A673 (cell line): ENCODE data around the gene DLEC1. TPM values are rescaled to one million over a fixed set of nuclear protein-coding genes. Genes with fewer than 3 reads are reported as not detected.
"Not testable (repeated sequence)": the region's sequence is repeated elsewhere in the genome, so short reads cannot be mapped to it uniquely, and the experiment has no call there.

Experiments
- BruUV-seq: library from RNA; stranded (reverse); fragments of 400-500 nt; replicated peaks from 2 replicates; lab custom pipeline; 2021; lab: Mats Ljungman, UMichigan
- CTCF ChIA-PET: fragments of 300-600 bp; sonication (Branson Sonifier 250); formaldehyde crosslinking; loops from one replicate; lab custom pipeline; 2022; ENCODE audit warnings: antibody characterized with exemption; lab: Charles Lee
- POLR2A ChIA-PET: fragments of 300-600 bp; sonication (Branson Sonifier 250); formaldehyde crosslinking; loops from one replicate; lab custom pipeline; 2022; ENCODE audit warnings: antibody characterized with exemption; ENCODE audit not compliant: low non-redundant PET; lab: Charles Lee
- DNase-seq: peaks from one replicate; pipeline ENCODE4 v3.0.0-alpha.2; 2015; ENCODE audit warnings: low spot score
- H3K27ac ChIP-seq: fragments of 200-600 bp; sonication (generic); 2 replicates; pipeline ENCODE4 v1.5.1; 2016; ENCODE audit warnings: mixed run types, low read depth, mild to moderate bottlenecking, mixed read lengths, antibody characterized with exemption, low read length; ENCODE audit not compliant: poor library complexity, severe bottlenecking
- H3K27me3 ChIP-seq: fragments of 200-600 bp; sonication (generic); replicated peaks from 2 replicates; pipeline ENCODE4 v1.6.1; 2017; ENCODE audit warnings: mixed run types, low read depth, mild to moderate bottlenecking, mixed read lengths, antibody characterized with exemption, low read length; ENCODE audit not compliant: insufficient read depth, poor library complexity
- H3K36me3 ChIP-seq: fragments of 200-600 bp; sonication (generic); 2 replicates; pipeline ENCODE4 v1.6.1; 2016; ENCODE audit warnings: mixed run types, mild to moderate bottlenecking, mixed read lengths, antibody characterized with exemption, low read length; ENCODE audit not compliant: insufficient read depth, poor library complexity, severe bottlenecking
- H3K4me1 ChIP-seq: fragments of 200-600 bp; sonication (generic); 2 replicates; pipeline ENCODE4 v1.6.1; 2017; ENCODE audit warnings: mixed run types, mild to moderate bottlenecking, mixed read lengths, antibody characterized with exemption, low read length; ENCODE audit not compliant: insufficient read depth, poor library complexity, severe bottlenecking
- H3K4me3 ChIP-seq: fragments of 200-600 bp; sonication (generic); 2 replicates; pipeline ENCODE4 v1.5.1; 2016; ENCODE audit warnings: low read depth, mixed run types, mild to moderate bottlenecking, mixed read lengths, low read length; ENCODE audit not compliant: poor library complexity, severe bottlenecking
- H3K9me3 ChIP-seq: fragments of 200-600 bp; sonication (generic); 2 replicates; pipeline ENCODE4 v1.6.1; 2016; ENCODE audit warnings: mixed run types, low read depth, mild to moderate bottlenecking, mixed read lengths, antibody characterized with exemption, low read length; ENCODE audit not compliant: poor library complexity, severe bottlenecking
- EZH2 ChIP-seq: fragments of 200-600 bp; sonication (generic); IDR thresholded peaks from 2 replicates; pipeline ENCODE4 v1.6.1; 2017; ENCODE audit warnings: borderline replicate concordance, low read depth, mild to moderate bottlenecking, mixed read lengths, antibody characterized with exemption, low read length; ENCODE audit not compliant: poor library complexity, severe bottlenecking
- intact Hi-C: fragments of 100-400 bp; cut with micrococcal nuclease; formaldehyde crosslinking; loops from one replicate; pipeline ENCODE4 v1.10.0; 2022; ENCODE audit not compliant: unreplicated experiment
- total RNA-seq: library from RNA; stranded (reverse); gene quantifications from 2 replicates; pipeline ENCODE4 v1.2.3, GENCODE V29; 2021
- TF ChIP-seq, protein P1 (sequence below): fragments of 300-800, 200-600 bp; sonication (generic); conservative IDR thresholded peaks from 2 replicates; pipeline ENCODE4 v1.5.1; 2017; ENCODE audit warnings: low read depth, mild to moderate bottlenecking, antibody characterized with exemption, low read length, moderate library complexity, mixed read lengths

The DLEC1 gene
- total RNA-seq, 1 experiment from 2014 or later: not detected

DNA sequence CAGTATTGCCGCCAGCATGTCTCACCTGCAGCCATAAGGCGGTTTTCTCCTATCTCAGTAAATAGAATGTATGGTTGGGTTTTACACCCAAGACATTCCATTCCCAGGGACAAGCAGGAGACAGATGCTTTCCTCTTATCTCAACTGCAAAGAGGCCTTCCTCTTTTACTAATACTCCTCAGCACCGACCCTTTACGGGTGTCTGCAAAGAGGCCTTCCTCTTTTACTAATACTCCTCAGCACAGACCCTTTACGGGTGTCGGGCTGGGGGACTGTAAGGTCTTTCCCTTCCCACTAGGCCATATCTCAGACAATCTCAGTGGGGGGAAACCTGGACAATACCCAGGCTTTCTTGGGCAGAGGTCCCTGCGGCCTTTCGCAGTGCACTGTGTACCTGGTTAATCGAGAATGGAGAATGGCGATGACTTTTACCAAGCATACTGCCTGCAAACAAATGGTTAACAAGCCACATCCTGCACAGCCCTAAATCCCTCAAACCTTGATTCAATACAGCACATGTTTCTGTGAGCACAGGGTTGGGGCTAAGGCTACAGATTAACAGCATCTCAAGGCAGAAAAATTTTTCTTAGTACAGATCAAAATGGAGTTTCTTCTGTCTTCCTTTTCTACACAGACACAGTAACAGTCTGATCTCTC, 96.7 kb downstream of the DLEC1 start:
- TSS peak; percentile 43 for BruUV-seq
- H3K4me1 ChIP-seq, CTCF ChIA-PET, H3K27ac ChIP-seq, H3K27me3 ChIP-seq, DNase-seq, POLR2A ChIA-PET, H3K9me3 ChIP-seq, H3K36me3 ChIP-seq: not testable (repeated sequence)
- H3K4me3 ChIP-seq: peak overlapping the region; percentile 81
- intact Hi-C loops: loop anchor here (10.0 kb wide), 1 partner anchor 209 kb away; the partner anchor contains the start of gene XYLB

DNA sequence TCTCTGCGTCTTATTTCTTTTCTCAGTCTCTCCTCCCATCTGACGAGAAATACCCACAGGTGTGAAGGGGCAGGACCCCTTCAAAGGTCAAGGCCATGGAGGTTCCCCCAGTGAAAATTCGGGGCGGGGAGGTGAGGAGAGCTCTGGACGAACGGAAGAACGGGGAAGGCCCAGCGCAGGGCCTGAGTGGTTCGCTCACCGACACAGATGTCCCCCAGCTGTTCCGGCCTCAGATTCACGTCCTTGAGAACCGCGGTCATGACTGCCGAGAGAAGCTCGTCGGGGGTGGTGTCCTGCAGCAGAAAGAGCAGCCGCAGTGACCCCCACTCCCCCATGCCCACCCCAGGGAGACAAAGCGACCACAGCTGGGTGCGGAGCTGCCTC, 97.4 kb downstream of the DLEC1 start:
- intact Hi-C loops: loop anchor here (10.0 kb wide), 1 partner anchor 208 kb away; the partner anchor contains the start of gene XYLB
- no peak for TF ChIP-seq EZH2
- TF ChIP-seq, protein P1, sequence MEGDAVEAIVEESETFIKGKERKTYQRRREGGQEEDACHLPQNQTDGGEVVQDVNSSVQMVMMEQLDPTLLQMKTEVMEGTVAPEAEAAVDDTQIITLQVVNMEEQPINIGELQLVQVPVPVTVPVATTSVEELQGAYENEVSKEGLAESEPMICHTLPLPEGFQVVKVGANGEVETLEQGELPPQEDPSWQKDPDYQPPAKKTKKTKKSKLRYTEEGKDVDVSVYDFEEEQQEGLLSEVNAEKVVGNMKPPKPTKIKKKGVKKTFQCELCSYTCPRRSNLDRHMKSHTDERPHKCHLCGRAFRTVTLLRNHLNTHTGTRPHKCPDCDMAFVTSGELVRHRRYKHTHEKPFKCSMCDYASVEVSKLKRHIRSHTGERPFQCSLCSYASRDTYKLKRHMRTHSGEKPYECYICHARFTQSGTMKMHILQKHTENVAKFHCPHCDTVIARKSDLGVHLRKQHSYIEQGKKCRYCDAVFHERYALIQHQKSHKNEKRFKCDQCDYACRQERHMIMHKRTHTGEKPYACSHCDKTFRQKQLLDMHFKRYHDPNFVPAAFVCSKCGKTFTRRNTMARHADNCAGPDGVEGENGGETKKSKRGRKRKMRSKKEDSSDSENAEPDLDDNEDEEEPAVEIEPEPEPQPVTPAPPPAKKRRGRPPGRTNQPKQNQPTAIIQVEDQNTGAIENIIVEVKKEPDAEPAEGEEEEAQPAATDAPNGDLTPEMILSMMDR: no peak
- H3K9me3 ChIP-seq: no peaks in the 10 kb centered on the region
- DNase-seq: no peak
- H3K27ac ChIP-seq: peak overlapping the region; percentile 71
- no TSS peak for BruUV-seq
- no peaks in the 10 kb centered on the region for H3K27me3 ChIP-seq
- POLR2A ChIA-PET: no interaction called here
- CTCF ChIA-PET: interaction anchor here (1.5 kb wide), 1 partner anchor 210 kb away, joined by 3 read pairs; the partner anchor contains the start of gene XYLB
- H3K4me3 ChIP-seq: peak overlapping the region; percentile 81
- H3K4me1 ChIP-seq: peaks cover 4% of the 10 kb centered on the region
- peaks cover 3% of the 10 kb centered on the region for H3K36me3 ChIP-seq

- POLR2A ChIA-PET: no interaction called here
- no TSS peak for BruUV-seq
- intact Hi-C loops: loop anchor here (10.0 kb wide), 1 partner anchor 208 kb away; the partner anchor contains the start of gene XYLB
Observed at GRCh38 chr3:38136777-38137614, 98.0 kb downstream of the DLEC1 start, which contains the start of gene ACAA1. Gene ACAA1, minus strand, starts transcription at chr3:38137127. Its CDS starts 92 bp downstream, at chr3:38137035.

More at GRCh38 chr3:38136777-38137614, 98.0 kb downstream of the DLEC1 start, which contains the start of gene ACAA1:
- Histone ChIP-seq H3K27ac (peak within 1 kb of the TSS; percentile 71), H3K4me3 (peak within 1 kb of the TSS; percentile 81), H3K36me3 (peaks cover 3% of the 10 kb centered on the region), H3K9me3 (no peaks in the 10 kb centered on the region), H3K4me1 (peaks cover 4% of the 10 kb centered on the region), H3K27me3 (no peaks in the 10 kb centered on the region)
- CTCF ChIA-PET: interaction anchor here (1.5 kb wide), 1 partner anchor 210 kb away, joined by 3 read pairs; the partner anchor contains the start of gene XYLB
- TF ChIP-seq, protein P1: no peak
- no peak for TF ChIP-seq EZH2
- peak; percentile 96 for DNase-seq
